ENCODE results near the gene RIPOR2.

The RIPOR2 gene

GRCh38 chr6:24847402-24847801, 88.4 kb downstream of the RIPOR2 start:
- DNase-seq (ENCODE audit: low read depth in 2 of 2) = no peak

DNA sequence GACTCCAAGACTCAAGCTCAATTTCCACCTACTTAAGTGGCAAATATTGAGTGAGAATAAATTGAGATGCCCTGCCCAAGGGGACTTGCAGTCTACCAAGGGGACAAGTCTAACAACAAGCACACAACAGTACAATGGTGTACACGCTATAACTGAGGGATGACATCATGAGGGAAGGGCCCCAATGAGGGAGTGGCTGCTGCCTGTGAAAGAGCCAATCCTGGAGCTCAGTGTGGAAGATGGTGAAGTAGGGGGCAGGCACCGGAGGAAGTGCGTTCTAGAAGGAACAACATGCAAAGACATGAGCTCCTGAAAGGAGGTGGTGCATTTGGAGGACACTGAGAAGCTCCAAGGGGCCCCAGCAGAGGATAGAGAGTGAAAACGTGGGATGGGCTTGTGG, 90.2 kb downstream of the RIPOR2 start:
- DNase-seq (ENCODE audit: low read depth in 2 of 2) = no peak

GRCh38 chr6:24844903-24845302, 90.9 kb downstream of the RIPOR2 start:
- DNase-seq (ENCODE audit: low read depth in 2 of 2) = no peak

DNA sequence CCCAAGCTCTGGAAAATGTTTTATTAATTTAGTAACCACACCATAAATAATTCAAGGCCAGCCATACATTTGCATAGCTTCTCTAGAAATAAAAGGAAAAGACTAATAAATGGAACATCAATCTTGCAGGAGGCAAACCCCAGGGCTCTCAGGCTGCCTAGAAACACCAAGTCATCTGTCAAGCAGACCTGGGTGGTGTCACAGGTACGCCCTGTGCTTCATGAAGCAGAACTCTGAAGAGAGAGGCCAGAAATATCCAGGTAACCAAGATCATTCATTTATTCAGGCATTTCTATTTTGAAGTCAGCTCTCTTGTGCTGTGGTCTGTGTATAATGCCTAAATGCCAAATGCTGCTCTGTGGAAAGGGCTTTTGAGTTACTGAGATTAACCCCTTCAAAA, 91.7 kb downstream of the RIPOR2 start:
- DNase-seq (ENCODE audit: low read depth in 2 of 2) = no peak

DNA sequence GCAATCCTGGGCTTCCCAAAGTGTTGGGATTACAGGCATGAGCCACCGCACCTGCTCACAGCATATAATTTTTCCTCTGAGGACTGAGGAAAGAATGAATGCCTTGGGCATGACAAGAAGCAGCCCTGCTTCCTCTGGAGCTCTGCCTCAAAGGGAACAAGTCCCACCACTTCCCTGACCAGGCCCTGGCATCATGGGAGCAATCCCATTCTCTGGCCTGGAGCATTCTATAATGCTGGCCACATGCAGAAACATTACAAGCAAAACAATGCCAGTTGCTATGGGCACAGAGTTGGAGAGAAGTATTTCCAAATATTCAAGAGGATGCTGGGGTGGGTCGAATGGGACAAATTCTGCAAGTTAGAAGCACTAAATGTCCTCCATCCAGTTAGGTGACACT, 95.6 kb downstream of the RIPOR2 start:
- no peak for DNase-seq (ENCODE audit: low read depth in 2 of 2)

DNA sequence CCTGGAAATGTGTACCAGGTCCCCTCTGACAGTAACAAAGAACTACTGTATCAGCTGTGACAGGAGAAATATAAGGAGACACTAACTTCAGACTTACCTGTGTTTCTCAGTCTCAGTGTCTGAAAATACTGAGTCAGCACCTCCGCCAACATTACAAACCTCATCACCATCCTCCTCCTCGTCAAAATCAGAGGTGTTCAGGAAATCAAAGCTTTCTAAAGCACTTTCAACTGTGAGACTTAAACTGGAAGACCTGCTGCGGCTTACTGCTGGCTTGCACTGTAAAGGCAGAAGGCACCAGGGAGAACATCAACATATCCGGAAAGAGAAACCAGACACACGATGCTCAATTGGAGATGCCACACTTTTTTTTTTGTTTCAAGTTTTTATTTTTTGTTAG, 96.8 kb downstream of the RIPOR2 start:
- no peak for DNase-seq (ENCODE audit: low read depth in 2 of 2)

DNA sequence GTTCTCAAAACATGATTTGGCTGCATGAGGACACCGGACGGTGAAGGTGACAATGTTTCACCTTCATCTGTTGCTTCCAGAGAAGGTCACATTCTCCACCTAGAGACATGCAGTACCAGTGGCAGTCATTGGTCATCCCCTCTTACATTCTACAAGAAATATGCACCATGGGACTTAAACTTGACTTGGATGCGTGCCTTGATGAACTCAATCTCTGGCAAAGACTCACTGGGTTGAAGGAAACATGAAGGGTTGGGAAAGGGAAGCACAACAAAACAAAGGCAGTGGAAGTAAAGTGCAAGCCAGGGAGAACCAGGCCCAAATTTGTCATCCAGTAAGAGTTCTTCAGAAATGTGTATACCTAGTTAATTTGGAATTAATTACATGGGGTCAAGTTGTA, 97.7 kb downstream of the RIPOR2 start:
- DNase-seq (ENCODE audit: low read depth in 2 of 2) = no peak

GRCh38 chr6:24836109-24836508, 99.7 kb downstream of the RIPOR2 start:
- no peak for DNase-seq (ENCODE audit: low read depth in 2 of 2)

DNA sequence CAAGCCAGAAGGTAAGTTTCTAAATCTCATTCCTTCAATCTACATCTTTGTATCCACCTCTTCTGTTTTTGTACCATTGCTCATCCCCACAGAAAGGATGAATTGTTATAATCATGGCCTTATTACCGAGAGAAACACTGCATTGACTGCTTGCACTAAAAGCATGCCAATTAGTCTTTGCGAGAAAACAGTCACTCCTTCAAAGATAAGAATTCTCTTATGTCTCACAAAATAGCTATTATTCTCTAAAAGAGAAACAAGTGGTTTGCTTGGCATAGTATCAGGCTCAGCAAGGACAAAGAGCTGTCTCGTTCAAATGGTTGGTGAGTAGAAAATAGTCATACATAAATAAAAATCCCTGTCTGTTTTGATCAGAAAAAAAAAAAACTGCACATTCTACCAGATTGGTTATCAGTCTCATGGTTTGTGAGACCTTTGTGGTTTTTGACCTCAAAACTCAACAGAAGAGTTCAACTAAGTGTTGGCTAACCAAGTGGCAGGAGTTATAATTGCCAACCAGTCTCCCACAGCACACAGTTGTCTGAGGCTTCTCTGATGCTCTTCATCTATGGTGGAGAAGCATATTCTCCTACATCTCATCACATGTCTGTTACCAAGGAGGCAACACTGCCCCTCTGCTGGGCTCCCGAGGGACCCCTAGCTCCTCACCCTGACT, 101.9 kb downstream of the RIPOR2 start:
- DNase-seq (ENCODE audit: low read depth in 2 of 2) = no peak

- no peak for DNase-seq (ENCODE audit: low read depth in 2 of 2)
Observed at GRCh38 chr6:24832794-24833193, 103.0 kb downstream of the RIPOR2 start.

GRCh38 chr6:24831771-24832716, 103.7 kb downstream of the RIPOR2 start:
- DNase-seq (ENCODE audit: low read depth in 2 of 2) = no peak

DNA sequence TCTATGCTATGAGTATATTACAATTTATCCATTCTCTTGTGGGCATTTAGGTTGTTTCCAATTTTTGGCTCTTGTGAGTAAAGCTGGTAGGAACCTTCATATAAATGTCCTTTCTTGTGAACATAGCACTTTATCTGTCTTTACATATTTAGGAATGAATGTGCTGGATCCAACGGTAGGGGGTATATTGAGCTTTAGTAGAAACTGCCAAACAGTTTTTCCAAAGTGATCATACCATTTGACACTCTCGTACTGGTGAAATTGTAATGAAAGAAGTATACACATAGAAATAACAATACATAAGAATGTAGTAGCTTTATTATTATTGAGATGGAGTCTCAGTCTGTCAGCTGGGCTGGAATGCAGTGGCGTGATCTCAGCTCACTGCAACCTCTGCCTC, 106.1 kb downstream of the RIPOR2 start:
- DNase-seq (ENCODE audit: low read depth in 2 of 2) = no peak

- no peak for DNase-seq (ENCODE audit: low read depth in 2 of 2)
Observed at GRCh38 chr6:24827970-24828369, 107.8 kb downstream of the RIPOR2 start.

- no peak for DNase-seq (ENCODE audit: low read depth in 2 of 2)
Observed at GRCh38 chr6:24827162-24827561, 108.6 kb downstream of the RIPOR2 start.

DNA sequence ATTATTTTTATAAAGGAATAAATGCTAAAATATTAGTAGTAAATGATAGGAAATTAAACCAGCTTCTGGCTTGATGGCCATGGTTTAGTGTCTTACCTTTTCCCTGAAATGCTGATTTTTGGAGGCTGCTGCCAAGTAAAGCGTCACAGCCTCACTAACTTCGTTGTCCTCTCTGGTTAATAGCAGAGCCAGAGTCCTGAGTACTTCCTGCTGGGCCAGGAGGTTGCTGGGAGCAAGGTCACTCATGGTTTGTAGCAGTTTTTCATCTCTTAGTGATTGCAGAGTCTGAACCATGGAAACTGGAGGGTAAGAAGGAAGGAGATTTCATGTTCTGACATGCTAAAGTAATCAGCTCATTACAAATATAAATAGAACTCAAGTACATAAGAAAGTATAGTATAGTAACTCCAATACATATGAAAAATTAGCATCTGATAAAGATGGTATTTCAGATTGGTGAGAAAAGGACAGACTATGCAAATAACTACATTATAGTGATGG, 110.6 kb downstream of the RIPOR2 start:
- no peak for DNase-seq (ENCODE audit: low read depth in 2 of 2)

- no peak for DNase-seq (ENCODE audit: low read depth in 2 of 2)
Observed at GRCh38 chr6:24824142-24824938, 111.4 kb downstream of the RIPOR2 start.

DNA sequence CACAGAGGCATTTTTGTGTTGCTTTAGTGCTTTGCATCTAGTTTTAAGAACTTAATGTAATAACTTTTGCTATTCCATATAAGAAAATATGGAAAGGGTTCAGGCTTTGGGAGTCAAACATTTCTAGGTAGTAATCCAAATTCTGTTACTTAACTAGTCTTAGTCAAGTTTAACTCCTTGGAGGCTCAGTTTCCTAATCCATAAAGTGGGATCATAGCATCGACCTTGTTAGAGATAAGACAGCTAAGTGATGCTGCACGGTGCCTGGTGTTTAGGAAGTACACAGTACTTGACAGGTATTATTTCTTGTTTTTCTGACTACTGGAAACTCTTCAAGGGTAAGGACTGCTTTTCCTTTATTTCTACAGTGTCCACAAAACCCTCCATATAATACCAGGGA, 112.6 kb downstream of the RIPOR2 start:
- DNase-seq (ENCODE audit: low read depth in 2 of 2) = no peak

- no peak for DNase-seq (ENCODE audit: low read depth in 2 of 2)
Observed at GRCh38 chr6:24822696-24823095, 113.1 kb downstream of the RIPOR2 start.

GRCh38 chr6:24821860-24822444, 113.8 kb downstream of the RIPOR2 start:
- no peak for DNase-seq (ENCODE audit: low read depth in 2 of 2)

- DNase-seq (ENCODE audit: low read depth in 2 of 2) = no peak
Observed at GRCh38 chr6:24818346-24818745, 117.4 kb downstream of the RIPOR2 start.

GRCh38 chr6:24809728-24810127, 126.0 kb downstream of the RIPOR2 start:
- no peak for DNase-seq (ENCODE audit: low read depth in 2 of 2)

GRCh38 chr6:24807584-24807983, 128.2 kb downstream of the RIPOR2 start:
- DNase-seq (ENCODE audit: low read depth in 2 of 2) = no peak

Measured in activated CD4-positive, alpha-beta T cell treated with anti-CD3 and anti-CD28 coated beads for 24 hours (primary cell).